Measurements from ENCODE around the gene MYZAP. TPM values are rescaled to one million over a fixed set of nuclear protein-coding genes. Genes with fewer than 3 reads are reported as not detected.

Gene MYZAP
- polyA plus RNA-seq, 1 donor from 2014 or later, result not detected

DNA sequence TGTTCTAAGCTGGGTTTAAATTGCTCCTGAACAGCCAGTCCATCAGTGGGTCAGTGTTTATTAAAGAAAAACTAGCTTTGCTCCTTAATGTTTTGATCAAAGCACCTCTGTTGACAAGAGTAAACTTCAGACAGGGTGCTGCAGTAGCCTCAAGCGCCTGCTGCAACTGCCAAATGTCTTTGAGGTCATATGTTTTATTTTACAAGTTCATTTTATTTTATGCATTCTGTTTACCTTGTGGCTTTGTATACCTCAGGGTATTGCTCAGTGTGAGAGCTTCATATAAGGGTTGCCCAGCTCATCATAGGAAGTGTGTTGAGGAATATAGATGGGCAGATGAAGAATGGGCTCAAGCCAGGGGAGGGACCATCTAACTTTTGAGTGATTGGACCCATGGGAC, 8.5 kb downstream of the MYZAP start:
- Histone ChIP-seq H3K27me3 (ENCODE audit: insufficient read depth, low read depth, low read length) (no peaks in the 10 kb centered on the region), H4K20me1 (ENCODE audit: insufficient read depth) (no peaks in the 10 kb centered on the region), H2AFZ (ENCODE audit: low read depth, low read length) (no peak overlapping the region), H3K36me3 (ENCODE audit: insufficient read depth, low read length) (no peaks in the 10 kb centered on the region), H3K79me2 (replicated peaks; ENCODE audit: insufficient read depth, low read length) (no peaks in the 10 kb centered on the region), H3K4me3 (ENCODE audit: low read length) (no peak overlapping the region), H3F3A (ENCODE audit: insufficient read depth, low read length, poor library complexity, severe bottlenecking) (no peaks in the 10 kb centered on the region), H3K9ac (ENCODE audit: low read length) (no peak overlapping the region), H3K9me2 (ENCODE audit: insufficient read depth, low read length) (no peaks in the 10 kb centered on the region), H3K4me2 (ENCODE audit: low read length) (no peak overlapping the region), H3K9me3 (ENCODE audit: low read length) (no peaks in the 10 kb centered on the region), H3K27ac (ENCODE audit: low read length) (no peak overlapping the region)
- TF ChIP-seq, protein P1, sequence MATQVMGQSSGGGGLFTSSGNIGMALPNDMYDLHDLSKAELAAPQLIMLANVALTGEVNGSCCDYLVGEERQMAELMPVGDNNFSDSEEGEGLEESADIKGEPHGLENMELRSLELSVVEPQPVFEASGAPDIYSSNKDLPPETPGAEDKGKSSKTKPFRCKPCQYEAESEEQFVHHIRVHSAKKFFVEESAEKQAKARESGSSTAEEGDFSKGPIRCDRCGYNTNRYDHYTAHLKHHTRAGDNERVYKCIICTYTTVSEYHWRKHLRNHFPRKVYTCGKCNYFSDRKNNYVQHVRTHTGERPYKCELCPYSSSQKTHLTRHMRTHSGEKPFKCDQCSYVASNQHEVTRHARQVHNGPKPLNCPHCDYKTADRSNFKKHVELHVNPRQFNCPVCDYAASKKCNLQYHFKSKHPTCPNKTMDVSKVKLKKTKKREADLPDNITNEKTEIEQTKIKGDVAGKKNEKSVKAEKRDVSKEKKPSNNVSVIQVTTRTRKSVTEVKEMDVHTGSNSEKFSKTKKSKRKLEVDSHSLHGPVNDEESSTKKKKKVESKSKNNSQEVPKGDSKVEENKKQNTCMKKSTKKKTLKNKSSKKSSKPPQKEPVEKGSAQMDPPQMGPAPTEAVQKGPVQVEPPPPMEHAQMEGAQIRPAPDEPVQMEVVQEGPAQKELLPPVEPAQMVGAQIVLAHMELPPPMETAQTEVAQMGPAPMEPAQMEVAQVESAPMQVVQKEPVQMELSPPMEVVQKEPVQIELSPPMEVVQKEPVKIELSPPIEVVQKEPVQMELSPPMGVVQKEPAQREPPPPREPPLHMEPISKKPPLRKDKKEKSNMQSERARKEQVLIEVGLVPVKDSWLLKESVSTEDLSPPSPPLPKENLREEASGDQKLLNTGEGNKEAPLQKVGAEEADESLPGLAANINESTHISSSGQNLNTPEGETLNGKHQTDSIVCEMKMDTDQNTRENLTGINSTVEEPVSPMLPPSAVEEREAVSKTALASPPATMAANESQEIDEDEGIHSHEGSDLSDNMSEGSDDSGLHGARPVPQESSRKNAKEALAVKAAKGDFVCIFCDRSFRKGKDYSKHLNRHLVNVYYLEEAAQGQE (IDR thresholded peaks at IDR 0.05; ENCODE audit: borderline replicate concordance), result no peak
- TF ChIP-seq MXI1 (conservative IDR thresholded peaks at IDR 0.05; ENCODE audit: poor library complexity, severe bottlenecking) (no peak), RAD21 (conservative IDR thresholded peaks at IDR 0.05) (no peak), EZH2 (IDR thresholded peaks at IDR 0.05; ENCODE audit: borderline replicate concordance, insufficient read depth, low read length, poor library complexity, severe bottlenecking) (no peak), EP300 (conservative IDR thresholded peaks at IDR 0.05; ENCODE audit: poor library complexity, severe bottlenecking) (no peak), TAF1 (IDR thresholded peaks at IDR 0.05; ENCODE audit: low read depth) (no peak), SMC3 (conservative IDR thresholded peaks at IDR 0.05; ENCODE audit: poor library complexity) (no peak), POLR2AphosphoS5 (IDR thresholded peaks at IDR 0.05) (no peak)
- TF ChIP-seq, protein P2, sequence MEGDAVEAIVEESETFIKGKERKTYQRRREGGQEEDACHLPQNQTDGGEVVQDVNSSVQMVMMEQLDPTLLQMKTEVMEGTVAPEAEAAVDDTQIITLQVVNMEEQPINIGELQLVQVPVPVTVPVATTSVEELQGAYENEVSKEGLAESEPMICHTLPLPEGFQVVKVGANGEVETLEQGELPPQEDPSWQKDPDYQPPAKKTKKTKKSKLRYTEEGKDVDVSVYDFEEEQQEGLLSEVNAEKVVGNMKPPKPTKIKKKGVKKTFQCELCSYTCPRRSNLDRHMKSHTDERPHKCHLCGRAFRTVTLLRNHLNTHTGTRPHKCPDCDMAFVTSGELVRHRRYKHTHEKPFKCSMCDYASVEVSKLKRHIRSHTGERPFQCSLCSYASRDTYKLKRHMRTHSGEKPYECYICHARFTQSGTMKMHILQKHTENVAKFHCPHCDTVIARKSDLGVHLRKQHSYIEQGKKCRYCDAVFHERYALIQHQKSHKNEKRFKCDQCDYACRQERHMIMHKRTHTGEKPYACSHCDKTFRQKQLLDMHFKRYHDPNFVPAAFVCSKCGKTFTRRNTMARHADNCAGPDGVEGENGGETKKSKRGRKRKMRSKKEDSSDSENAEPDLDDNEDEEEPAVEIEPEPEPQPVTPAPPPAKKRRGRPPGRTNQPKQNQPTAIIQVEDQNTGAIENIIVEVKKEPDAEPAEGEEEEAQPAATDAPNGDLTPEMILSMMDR (IDR thresholded peaks at IDR 0.05; ENCODE audit: poor library complexity, severe bottlenecking), result no peak

DNA sequence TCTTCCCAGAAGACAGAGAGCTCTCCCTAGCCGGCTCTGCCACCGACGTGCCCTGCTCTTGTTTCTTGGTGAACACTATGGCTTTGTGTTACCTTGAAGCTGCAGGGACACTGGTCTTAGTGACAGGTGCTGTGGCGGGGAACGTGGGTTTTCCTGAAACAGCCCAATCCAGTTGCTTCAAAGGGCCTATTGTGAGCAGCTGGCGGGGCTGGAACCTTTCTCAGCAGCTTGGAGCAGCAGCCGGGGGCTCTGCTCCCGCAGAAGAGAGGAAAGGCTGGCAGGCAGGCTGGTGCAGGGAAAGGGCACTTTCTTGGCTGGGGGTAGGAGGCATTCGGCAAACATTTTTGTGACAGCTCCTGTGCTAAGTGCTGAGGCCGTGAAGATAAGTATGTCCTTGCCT, 12.8 kb downstream of the MYZAP start:
- H3K4me2 ChIP-seq (ENCODE audit: low read length), result no peak overlapping the region
- H3K79me2 ChIP-seq (replicated peaks; ENCODE audit: insufficient read depth, low read length), result no peaks in the 10 kb centered on the region
- no peaks in the 10 kb centered on the region for H3K9me2 ChIP-seq (ENCODE audit: insufficient read depth, low read length)
- no peak overlapping the region for H3K4me3 ChIP-seq (ENCODE audit: low read length)
- H4K20me1 ChIP-seq (ENCODE audit: insufficient read depth), result no peaks in the 10 kb centered on the region
- H3K27ac ChIP-seq (ENCODE audit: low read length), result no peak overlapping the region
- no peaks in the 10 kb centered on the region for H3K36me3 ChIP-seq (ENCODE audit: insufficient read depth, low read length)
- H3K9ac ChIP-seq (ENCODE audit: low read length), result no peak overlapping the region
- no peaks in the 10 kb centered on the region for H3F3A ChIP-seq (ENCODE audit: insufficient read depth, low read length, poor library complexity, severe bottlenecking)
- no peaks in the 10 kb centered on the region for H3K27me3 ChIP-seq (ENCODE audit: insufficient read depth, low read depth, low read length)
- TF ChIP-seq EP300 (conservative IDR thresholded peaks at IDR 0.05; ENCODE audit: poor library complexity, severe bottlenecking) (no peak), RAD21 (conservative IDR thresholded peaks at IDR 0.05) (no peak), SMC3 (conservative IDR thresholded peaks at IDR 0.05; ENCODE audit: poor library complexity) (no peak), TAF1 (IDR thresholded peaks at IDR 0.05; ENCODE audit: low read depth) (no peak), EZH2 (IDR thresholded peaks at IDR 0.05; ENCODE audit: borderline replicate concordance, insufficient read depth, low read length, poor library complexity, severe bottlenecking) (no peak), MXI1 (conservative IDR thresholded peaks at IDR 0.05; ENCODE audit: poor library complexity, severe bottlenecking) (no peak), POLR2AphosphoS5 (IDR thresholded peaks at IDR 0.05) (no peak)
- TF ChIP-seq, protein P1 (IDR thresholded peaks at IDR 0.05; ENCODE audit: borderline replicate concordance), result no peak
- TF ChIP-seq, protein P2 (IDR thresholded peaks at IDR 0.05; ENCODE audit: poor library complexity, severe bottlenecking), result no peak
- H3K9me3 ChIP-seq (ENCODE audit: low read length), result no peaks in the 10 kb centered on the region
- no peak overlapping the region for H2AFZ ChIP-seq (ENCODE audit: low read depth, low read length)
